HFF-Myc (cell line): Measurements from ENCODE around the gene PKD1L1.

ENCODE experiments used
- DNase-seq: peaks from one replicate; pipeline ENCODE4 v3.0.0-alpha.2; 2011; ENCODE audit warnings: low read depth; ENCODE audit errors: extremely low read depth
- H3K4me3 ChIP-seq: replicated peaks from 2 replicates; pipeline ENCODE4 v1.5.1; 2011; ENCODE audit warnings: low read depth, mild to moderate bottlenecking, control low read depth, low read length
- TF ChIP-seq, protein P1 (sequence below): IDR thresholded peaks from 2 replicates; pipeline ENCODE4 v1.5.1; 2012; ENCODE audit warnings: mild to moderate bottlenecking, low read depth, low read length, control low read depth; ENCODE audit errors: missing control alignments

PKD1L1 gene

DNA sequence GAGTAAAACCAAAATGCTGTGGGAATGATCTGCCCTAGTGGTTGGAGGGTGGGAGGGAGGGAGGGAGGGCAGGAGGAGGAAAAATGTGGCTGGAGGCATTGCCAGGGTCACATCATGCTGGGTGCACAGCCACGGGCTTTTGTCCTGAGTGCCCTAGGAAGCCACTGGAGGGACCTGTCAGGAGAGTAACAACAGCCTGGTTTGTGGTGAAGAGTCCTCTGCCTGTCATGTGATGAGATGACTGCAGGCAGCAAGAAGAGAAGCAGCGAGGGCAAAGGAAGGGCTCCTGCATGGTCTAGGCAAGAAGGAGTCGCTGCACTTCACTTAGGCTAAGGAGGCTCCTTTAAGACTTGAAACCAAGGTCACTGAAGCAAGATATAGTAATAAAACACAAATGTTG lies 65.6 kb downstream of the PKD1L1 start:
- no peak for DNase-seq
- TF ChIP-seq, protein P1, sequence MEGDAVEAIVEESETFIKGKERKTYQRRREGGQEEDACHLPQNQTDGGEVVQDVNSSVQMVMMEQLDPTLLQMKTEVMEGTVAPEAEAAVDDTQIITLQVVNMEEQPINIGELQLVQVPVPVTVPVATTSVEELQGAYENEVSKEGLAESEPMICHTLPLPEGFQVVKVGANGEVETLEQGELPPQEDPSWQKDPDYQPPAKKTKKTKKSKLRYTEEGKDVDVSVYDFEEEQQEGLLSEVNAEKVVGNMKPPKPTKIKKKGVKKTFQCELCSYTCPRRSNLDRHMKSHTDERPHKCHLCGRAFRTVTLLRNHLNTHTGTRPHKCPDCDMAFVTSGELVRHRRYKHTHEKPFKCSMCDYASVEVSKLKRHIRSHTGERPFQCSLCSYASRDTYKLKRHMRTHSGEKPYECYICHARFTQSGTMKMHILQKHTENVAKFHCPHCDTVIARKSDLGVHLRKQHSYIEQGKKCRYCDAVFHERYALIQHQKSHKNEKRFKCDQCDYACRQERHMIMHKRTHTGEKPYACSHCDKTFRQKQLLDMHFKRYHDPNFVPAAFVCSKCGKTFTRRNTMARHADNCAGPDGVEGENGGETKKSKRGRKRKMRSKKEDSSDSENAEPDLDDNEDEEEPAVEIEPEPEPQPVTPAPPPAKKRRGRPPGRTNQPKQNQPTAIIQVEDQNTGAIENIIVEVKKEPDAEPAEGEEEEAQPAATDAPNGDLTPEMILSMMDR, result no peak
- H3K4me3 ChIP-seq, result no peak overlapping the region

DNA sequence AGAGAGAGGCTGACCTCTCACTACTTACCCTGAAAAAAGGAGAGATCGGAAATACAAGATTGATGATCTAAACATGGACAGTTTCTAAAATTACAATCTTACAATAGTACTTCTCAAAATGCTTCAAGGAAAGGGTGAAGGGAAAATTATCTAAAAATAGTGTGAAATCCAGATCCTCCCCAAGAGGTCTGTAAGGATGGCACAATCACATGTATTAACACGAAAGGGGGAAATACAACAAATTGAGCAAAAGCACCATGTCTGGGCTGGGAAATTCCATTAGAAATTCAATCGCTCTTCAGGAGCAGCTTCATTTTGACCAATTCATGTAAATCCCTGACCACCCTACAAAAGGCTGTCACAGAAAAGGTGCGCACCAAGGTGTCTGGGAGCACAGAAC lies 67.0 kb downstream of the PKD1L1 start:
- TF ChIP-seq, protein P1, result no peak
- no peak for DNase-seq
- no peak overlapping the region for H3K4me3 ChIP-seq

DNA sequence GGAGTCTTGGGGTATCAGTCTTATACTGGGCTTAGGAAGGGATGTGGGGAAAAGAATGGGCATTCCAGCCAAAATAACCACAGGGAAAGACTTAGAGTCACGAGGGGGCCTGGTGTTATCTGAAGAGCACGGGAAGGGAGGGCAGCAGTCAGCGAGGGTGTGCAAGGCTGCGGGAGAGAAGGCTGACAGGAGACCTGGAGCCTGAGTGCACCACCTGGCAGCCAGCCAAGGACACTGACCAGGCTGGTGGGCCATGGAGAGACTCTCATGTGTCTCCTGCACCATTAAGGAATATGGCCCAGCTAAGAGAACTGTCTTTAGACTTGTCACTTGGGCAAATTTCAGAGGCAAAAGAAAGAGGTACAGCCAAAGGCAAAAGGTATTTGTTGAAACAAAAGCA lies 69.6 kb downstream of the PKD1L1 start:
- TF ChIP-seq, protein P1, result no peak
- H3K4me3 ChIP-seq, result no peak overlapping the region
- no peak for DNase-seq

DNA sequence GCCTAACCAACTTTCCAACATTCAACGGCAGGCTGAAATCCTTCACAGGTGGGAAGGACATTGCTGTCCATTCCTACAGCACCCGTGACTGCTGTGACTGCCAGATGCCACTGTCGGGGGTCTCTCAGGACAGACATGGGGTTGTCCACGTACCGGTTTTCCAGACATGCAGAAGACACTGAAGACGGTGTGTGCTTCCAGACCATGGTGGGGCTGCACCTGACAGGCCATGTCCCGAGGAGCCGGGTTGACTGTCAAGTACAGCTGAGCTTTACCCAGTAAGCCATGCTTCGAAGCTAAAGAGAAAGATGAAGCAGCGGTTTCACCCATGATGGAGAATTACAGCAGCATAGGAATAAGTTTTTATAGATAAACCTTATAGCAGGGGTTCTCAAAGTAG lies 70.9 kb downstream of the PKD1L1 start:
- TF ChIP-seq, protein P1, result no peak
- no peak overlapping the region for H3K4me3 ChIP-seq
- DNase-seq, result no peak

DNA sequence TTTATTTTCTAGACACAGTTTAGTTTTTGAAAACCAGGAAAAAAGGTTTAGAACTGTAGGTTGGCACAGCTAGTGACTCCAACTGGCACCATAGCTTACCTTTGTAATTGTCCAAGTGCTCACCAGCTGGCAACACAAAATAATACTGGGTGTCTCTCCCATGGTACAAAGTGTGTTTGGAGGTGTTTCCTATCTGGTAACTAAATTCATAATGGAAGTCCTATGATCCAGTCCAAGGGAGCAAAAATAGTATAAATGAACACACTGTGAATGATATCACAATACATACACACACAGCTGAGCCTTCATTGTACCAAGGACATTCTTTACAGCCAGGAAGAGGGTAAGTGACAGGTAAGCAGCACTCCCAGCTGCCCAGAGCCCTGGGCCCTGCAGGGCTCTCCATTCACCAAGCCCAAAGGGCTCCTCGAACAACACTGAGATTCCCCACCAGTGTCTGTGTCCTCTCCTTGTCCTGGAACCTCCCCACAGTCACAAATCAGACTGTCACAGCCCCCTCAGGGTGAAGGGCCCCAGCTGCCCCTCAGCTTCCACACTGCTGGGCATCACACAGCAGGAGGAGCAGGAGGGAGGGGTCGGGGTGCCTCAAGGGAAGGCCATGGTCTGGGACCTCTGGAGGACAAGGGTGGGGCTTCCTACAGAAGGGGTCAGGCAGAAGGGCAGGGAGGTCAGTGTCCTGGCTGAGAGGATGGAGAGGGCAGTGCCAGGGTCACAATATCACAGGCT lies 72.1 kb downstream of the PKD1L1 start:
- H3K4me3 ChIP-seq, result no peak overlapping the region
- DNase-seq, result no peak
- TF ChIP-seq, protein P1, result no peak

DNA sequence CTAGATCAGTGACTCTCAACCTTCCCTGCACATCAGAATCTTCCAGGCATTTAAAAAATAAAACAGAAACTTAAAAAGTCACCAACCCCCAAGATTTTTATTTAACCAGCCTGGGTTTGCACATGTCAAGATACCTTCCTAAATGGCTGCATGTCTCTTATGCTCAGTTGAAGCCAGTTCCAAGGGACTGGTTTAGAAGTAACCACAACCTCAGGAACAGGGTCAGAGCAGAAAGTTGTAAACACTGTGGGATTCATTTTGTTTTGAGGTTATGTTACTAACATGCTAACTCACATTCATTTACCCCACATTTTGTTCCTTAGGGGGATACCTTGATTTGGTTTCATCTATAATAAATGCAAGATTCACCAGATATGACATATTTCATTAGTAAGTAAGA lies 72.9 kb downstream of the PKD1L1 start:
- no peak overlapping the region for H3K4me3 ChIP-seq
- TF ChIP-seq, protein P1, result no peak
- DNase-seq, result no peak

DNA sequence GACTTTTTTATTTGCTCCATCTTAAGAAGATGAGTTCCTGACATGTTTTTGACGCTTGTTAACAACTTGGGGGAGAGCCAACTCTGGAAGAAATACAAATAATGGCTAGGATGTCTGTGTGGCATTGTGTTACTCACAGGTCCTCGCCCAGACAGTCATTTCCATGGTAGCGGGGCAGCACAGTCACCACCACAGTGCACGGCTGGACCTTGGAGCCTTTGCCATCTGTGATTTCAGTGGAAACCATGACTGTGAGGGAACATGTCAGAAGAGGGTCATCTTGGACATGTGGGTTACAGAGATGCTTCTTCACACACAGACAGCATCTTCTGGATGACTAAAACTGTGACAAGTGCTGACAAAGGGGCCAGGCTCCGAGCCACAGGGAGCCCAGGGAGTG lies 74.5 kb downstream of the PKD1L1 start:
- no peak for DNase-seq
- H3K4me3 ChIP-seq, result no peak overlapping the region
- TF ChIP-seq, protein P1, result no peak
